ENCODE results near the gene PPP1R27.

DNA sequence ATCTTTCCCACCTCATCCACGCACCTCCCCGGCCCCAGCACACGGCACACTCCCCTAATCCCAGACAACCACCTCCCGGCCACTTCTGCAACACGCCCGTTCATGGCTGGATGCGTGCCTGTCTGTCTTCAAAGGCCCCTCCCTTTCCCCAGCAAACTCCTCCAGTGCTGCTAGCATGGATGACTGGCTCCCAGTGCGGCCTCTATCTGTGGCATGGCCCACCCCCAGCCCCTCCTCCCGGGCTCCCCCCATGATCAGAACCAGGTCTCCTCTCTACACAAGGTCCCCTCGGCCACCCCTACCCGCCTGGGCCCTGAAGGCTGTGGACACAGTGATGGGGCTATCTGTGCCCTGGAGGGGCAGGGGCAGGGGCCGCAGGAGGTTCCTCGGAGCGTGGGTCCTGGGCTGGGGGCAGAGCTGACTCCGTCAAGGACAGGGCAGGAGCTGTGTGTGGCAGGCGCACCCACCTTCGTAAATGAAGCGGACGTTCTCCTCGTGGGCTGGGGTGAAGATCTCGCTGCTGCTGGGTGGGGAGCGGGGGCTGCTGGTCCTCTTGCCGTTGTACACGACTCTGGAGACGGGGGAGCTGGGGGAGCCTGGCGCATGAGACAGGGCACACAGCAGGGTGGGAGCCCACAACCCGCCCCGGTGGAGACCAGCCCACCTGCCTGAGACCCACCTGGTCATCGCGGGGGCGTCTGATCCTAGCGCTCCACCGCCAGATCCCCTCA, 10.9 kb downstream of the PPP1R27 start:
- TF ChIP-seq, protein P1, sequence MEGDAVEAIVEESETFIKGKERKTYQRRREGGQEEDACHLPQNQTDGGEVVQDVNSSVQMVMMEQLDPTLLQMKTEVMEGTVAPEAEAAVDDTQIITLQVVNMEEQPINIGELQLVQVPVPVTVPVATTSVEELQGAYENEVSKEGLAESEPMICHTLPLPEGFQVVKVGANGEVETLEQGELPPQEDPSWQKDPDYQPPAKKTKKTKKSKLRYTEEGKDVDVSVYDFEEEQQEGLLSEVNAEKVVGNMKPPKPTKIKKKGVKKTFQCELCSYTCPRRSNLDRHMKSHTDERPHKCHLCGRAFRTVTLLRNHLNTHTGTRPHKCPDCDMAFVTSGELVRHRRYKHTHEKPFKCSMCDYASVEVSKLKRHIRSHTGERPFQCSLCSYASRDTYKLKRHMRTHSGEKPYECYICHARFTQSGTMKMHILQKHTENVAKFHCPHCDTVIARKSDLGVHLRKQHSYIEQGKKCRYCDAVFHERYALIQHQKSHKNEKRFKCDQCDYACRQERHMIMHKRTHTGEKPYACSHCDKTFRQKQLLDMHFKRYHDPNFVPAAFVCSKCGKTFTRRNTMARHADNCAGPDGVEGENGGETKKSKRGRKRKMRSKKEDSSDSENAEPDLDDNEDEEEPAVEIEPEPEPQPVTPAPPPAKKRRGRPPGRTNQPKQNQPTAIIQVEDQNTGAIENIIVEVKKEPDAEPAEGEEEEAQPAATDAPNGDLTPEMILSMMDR (IDR thresholded peaks at IDR 0.05; ENCODE audit: extremely low read depth in 1 of 2, insufficient read depth in 1 of 2, low read depth in 1 of 2, low read length in 2 of 2): no peak
- TF ChIP-seq POLR2A (IDR thresholded peaks at IDR 0.05; ENCODE audit: low read depth, low read length): no peak
- TF ChIP-seq, protein P2, sequence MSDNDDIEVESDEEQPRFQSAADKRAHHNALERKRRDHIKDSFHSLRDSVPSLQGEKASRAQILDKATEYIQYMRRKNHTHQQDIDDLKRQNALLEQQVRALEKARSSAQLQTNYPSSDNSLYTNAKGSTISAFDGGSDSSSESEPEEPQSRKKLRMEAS (IDR thresholded peaks at IDR 0.05; ENCODE audit: insufficient read depth, insufficient read length): no peak

All from endothelial cell of umbilical vein (primary cell).